SK-N-SH (cell line): Measurements from ENCODE around the gene SYT11. TPM values are rescaled to one million over a fixed set of nuclear protein-coding genes. Genes with fewer than 3 reads are reported as not detected.

Source experiments
- CTCF ChIA-PET: fragments of 300-600, 350-600 bp; formaldehyde crosslinking; extraction: SDS; loops from one replicate; lab custom pipeline; 2021; lab: Yijun Ruan, JAX
- POLR2A ChIA-PET: fragments of 350-600 bp; sonication (Branson Sonifier 250); formaldehyde crosslinking; extraction: SDS; loops from one replicate; lab custom pipeline; 2020; ENCODE audit warnings: antibody characterized with exemption, inconsistent platforms; lab: Yijun Ruan, JAX
- DNase-seq: peaks from one replicate; pipeline ENCODE4 v3.0.0; 2012
- H2AFZ ChIP-seq: fragments of 200-600 bp; sonication (generic); 2 replicates; pipeline ENCODE4 v1.8.1; 2016; ENCODE audit warnings: antibody characterized with exemption, mild to moderate bottlenecking, low read depth
- H3F3A ChIP-seq: fragments of 200-600 bp; sonication (generic); replicated peaks from 2 replicates; pipeline ENCODE3; 2016; ENCODE audit warnings: antibody characterized with exemption, mild to moderate bottlenecking; ENCODE audit not compliant: insufficient read depth
- H3K27ac ChIP-seq, 2 experiments: fragments of 200-500 bp in 1 of 2; fragments of 200-600 bp in 1 of 2; sonication (Bioruptor generic) in 1 of 2; sonication (generic), shearing (Covaris generic) in 1 of 2; 2 replicates each; pipeline versions ENCODE4 v1.5.1 to v1.6.1; 2014 to 2016; ENCODE audit warnings: low read depth in 2 of 2, inconsistent platforms in 1 of 2, low read length in 1 of 2, mild to moderate bottlenecking in 1 of 2, mixed read lengths in 1 of 2
- H3K27me3 ChIP-seq: fragments of 200-600 bp; sonication (generic), shearing (Covaris generic); 2 replicates; pipeline ENCODE4 v1.6.1; 2016; ENCODE audit warnings: mixed run types; ENCODE audit not compliant: insufficient read depth
- H3K36me3 ChIP-seq, 2 experiments: fragments of 200-500 bp in 1 of 2; fragments of 200-600 bp in 1 of 2; sonication (Bioruptor generic) in 1 of 2; sonication (generic) in 1 of 2; replicated peaks in 1 of 2; 2 replicates each; pipeline versions ENCODE3 to v1.5.1; 2014 to 2016; ENCODE audit warnings: low read length in 1 of 2, mild to moderate bottlenecking in 1 of 2; ENCODE audit not compliant: insufficient read depth in 2 of 2, control insufficient read depth in 1 of 2
- H3K4me1 ChIP-seq, 2 experiments: fragments of 200-500 bp in 1 of 2; fragments of 200-600 bp in 1 of 2; sonication (Bioruptor generic) in 1 of 2; sonication (generic), shearing (Covaris generic) in 1 of 2; 2 replicates each; pipeline versions ENCODE4 v1.5.1 to v1.6.1; 2014 to 2016; ENCODE audit warnings: low read depth in 1 of 2, low read length in 1 of 2, mixed run types in 1 of 2; ENCODE audit not compliant: insufficient read depth in 2 of 2, control insufficient read depth in 1 of 2
- H3K4me2 ChIP-seq: fragments of 200-600 bp; sonication (generic), shearing (Covaris generic); 2 replicates; pipeline ENCODE4 v1.6.1; 2017; ENCODE audit warnings: mixed run types
- H3K4me3 ChIP-seq, 2 experiments: fragments of 200-500 bp in 1 of 2; fragments of 200-600 bp in 1 of 2; sonication (Bioruptor generic) in 1 of 2; sonication (generic), shearing (Covaris generic) in 1 of 2; 2 replicates each; pipeline versions ENCODE4 v1.5.1 to v1.8.1; 2014 to 2016; ENCODE audit warnings: low read depth in 2 of 2, inconsistent platforms in 1 of 2, low read length in 1 of 2, mild to moderate bottlenecking in 1 of 2, mixed read lengths in 1 of 2, moderate library complexity in 1 of 2
- H3K79me2 ChIP-seq: fragments of 200-600 bp; sonication (generic); 2 replicates; pipeline ENCODE4 v1.8.1; 2017; ENCODE audit warnings: mild to moderate bottlenecking; ENCODE audit not compliant: insufficient read depth
- H3K9ac ChIP-seq: fragments of 200-600 bp; sonication (generic); 2 replicates; pipeline ENCODE4 v1.6.1; 2017; ENCODE audit warnings: mixed run types
- H3K9me2 ChIP-seq: fragments of 200-600 bp; sonication (generic); 2 replicates; pipeline ENCODE4 v1.6.1; 2017; ENCODE audit warnings: mixed run types
- H3K9me3 ChIP-seq: fragments of 200-600 bp; sonication (generic); 2 replicates; pipeline ENCODE4 v1.6.1; 2017; ENCODE audit warnings: mixed run types, mild to moderate bottlenecking, moderate library complexity
- H4K20me1 ChIP-seq: fragments of 200-600 bp; sonication (generic); 2 replicates; pipeline ENCODE4 v1.6.1; 2017; ENCODE audit warnings: mild to moderate bottlenecking, mixed run types; ENCODE audit not compliant: insufficient read depth
- CHD2 ChIP-seq: fragments of 150-350 bp; IDR thresholded peaks from 2 replicates; pipeline ENCODE4 v1.6.1; 2018; ENCODE audit warnings: low read length; ENCODE audit not compliant: partially characterized antibody
- CTCF ChIP-seq: fragments of 200-600 bp; sonication (generic); IDR thresholded peaks from 2 replicates; pipeline ENCODE4 v1.6.1; 2017; ENCODE audit warnings: antibody characterized with exemption, mild to moderate bottlenecking, moderate library complexity
- ELF1 ChIP-seq: IDR thresholded peaks from 2 replicates; pipeline ENCODE4 v1.4.0; 2012
- EZH2phosphoT487 ChIP-seq: fragments of 200-600 bp; sonication (generic); IDR thresholded peaks from 2 replicates; pipeline ENCODE4 v1.6.1; 2017; ENCODE audit warnings: low read depth, mixed run types, mild to moderate bottlenecking, antibody characterized with exemption, moderate library complexity, borderline replicate concordance
- FOSL2 ChIP-seq: IDR thresholded peaks from 2 replicates; pipeline ENCODE4 v1.4.0; 2012; ENCODE audit warnings: low read depth, mild to moderate bottlenecking, moderate library complexity, borderline replicate concordance
- FOXM1 ChIP-seq: IDR thresholded peaks from 2 replicates; pipeline ENCODE4 v1.4.0; 2012; ENCODE audit warnings: low read depth, mild to moderate bottlenecking
- GABPA ChIP-seq: IDR thresholded peaks from 2 replicates; pipeline ENCODE4 v1.4.0; 2012; ENCODE audit warnings: low read depth, mild to moderate bottlenecking
- GATA2 ChIP-seq: sonication (generic); formaldehyde crosslinking; IDR thresholded peaks from 2 replicates; pipeline ENCODE4 v1.5.0; 2020; ENCODE audit warnings: mild to moderate bottlenecking, missing genetic modification reagents
- IRF3 ChIP-seq: fragments of 150-350 bp; IDR thresholded peaks from 2 replicates; pipeline ENCODE4 v1.6.1; 2016; ENCODE audit warnings: mild to moderate bottlenecking, low read depth, low read length
- MAX ChIP-seq: IDR thresholded peaks from 2 replicates; pipeline ENCODE4 v1.4.0; 2012; ENCODE audit warnings: low read depth
- MEF2A ChIP-seq: IDR thresholded peaks from 2 replicates; pipeline ENCODE4 v1.4.0; 2012; ENCODE audit warnings: low read depth, borderline replicate concordance
- NFIC ChIP-seq: IDR thresholded peaks from 2 replicates; pipeline ENCODE4 v1.4.0; 2012; ENCODE audit warnings: borderline replicate concordance
- PBX3 ChIP-seq: IDR thresholded peaks from 2 replicates; pipeline ENCODE4; 2012
- POLR2AphosphoS5 ChIP-seq: IDR thresholded peaks from 2 replicates; pipeline ENCODE4 v1.6.1; 2012; ENCODE audit warnings: low read depth, low read length
- REST ChIP-seq: IDR thresholded peaks from 2 replicates; pipeline ENCODE4 v1.6.1; 2012; ENCODE audit warnings: mild to moderate bottlenecking, low read depth, low read length, moderate library complexity
- RXRA ChIP-seq: IDR thresholded peaks from 2 replicates; pipeline ENCODE4 v1.4.0; 2012; ENCODE audit warnings: low read depth, mild to moderate bottlenecking, borderline replicate concordance
- SIN3A ChIP-seq: IDR thresholded peaks from 2 replicates; pipeline ENCODE4 v1.6.1; 2012; ENCODE audit warnings: low read depth, mild to moderate bottlenecking, low read length, moderate library complexity, borderline replicate concordance
- TCF12 ChIP-seq: IDR thresholded peaks from 2 replicates; pipeline ENCODE4 v1.4.0; 2012
- USF1 ChIP-seq: IDR thresholded peaks from 2 replicates; pipeline ENCODE4 v1.4.0; 2012; ENCODE audit warnings: low read depth, borderline replicate concordance
- WGBS: methylation state at CpG from one replicate; pipeline ENCODE4 v1.1.6; 2017; ENCODE audit warnings: low lambda C conversion rate; 5-methylcytosine and 5-hydroxymethylcytosine counted together
- polyA plus RNA-seq, 3 experiments: library from polyadenylated mRNA; depleted of rRNA; stranded (reverse); fragments of >200 nt; gene quantifications; 2 replicates each; pipeline ENCODE4 v1.2.3, GENCODE V29; 2012

The SYT11 gene
- polyA plus RNA-seq, 1 of the 3 experiments (the other 2 are of a cell fraction): 26.7 TPM

- no peak for TF ChIP-seq FOSL2
- TF ChIP-seq GABPA: no peak
Measured at GRCh38 chr1:155913969-155914757, 54.8 kb downstream of the SYT11 start (continued).

- POLR2A ChIA-PET: interaction anchor here (0.7 to 1.1 kb wide), 3 partner anchors 12 to 767 kb away, joined by 3 to 4 read pairs (median 4); partner anchors contain the start of gene KHDC4
- H3K27ac ChIP-seq: no peak overlapping the region
- H3K4me2 ChIP-seq: no peak overlapping the region
- no peak overlapping the region for H2AFZ ChIP-seq
- no peaks in the 10 kb centered on the region for H3K27me3 ChIP-seq
- DNase-seq: no peak
- H3K9me2 ChIP-seq: no peaks in the 10 kb centered on the region
- H3K9me3 ChIP-seq: no peaks in the 10 kb centered on the region
- TF ChIP-seq SIN3A (no peak), NFIC (no peak), EZH2phosphoT487 (no peak), FOXM1 (no peak), PBX3 (no peak), CTCF (no peak), GATA2 (CRISPR knock-in tag) (no peak), MEF2A (no peak), POLR2AphosphoS5 (no peak), TCF12 (no peak), ELF1 (no peak), MAX (no peak), FOSL2 (no peak), REST (no peak), CHD2 (no peak), IRF3 (no peak), USF1 (no peak), RXRA (no peak)
- H4K20me1 ChIP-seq: peaks cover 6% of the 10 kb centered on the region; the same call in 1 of the 2 replicates
- H3K4me1 ChIP-seq: no peaks in the 10 kb centered on the region
- H3K9ac ChIP-seq: no peak overlapping the region
- 63% methylated on average over 3 of the region's 3 CpGs for WGBS
- peaks cover 78 to 89% of the 10 kb centered on the region in 2 experiments for H3K36me3 ChIP-seq
- CTCF ChIA-PET: no interaction called here
- H3K79me2 ChIP-seq: peaks cover 52% of the 10 kb centered on the region
- H3F3A ChIP-seq: peaks cover 66% of the 10 kb centered on the region
- H3K4me3 ChIP-seq: no peak overlapping the region
Measured at GRCh38 chr1:155918660-155919059, 59.3 kb downstream of the SYT11 start.
